ENCODE measurements around the gene ADD3. TPM values are rescaled to one million over a fixed set of nuclear protein-coding genes. Genes with fewer than 3 reads are reported as not detected.

The ADD3 gene
- total RNA-seq, 1 donor: 1,018 TPM

GRCh38 chr10:110174816-110175215 is 167.0 kb downstream of the ADD3 start:
- H3K27ac ChIP-seq (ENCODE audit: low read depth, low read length): no peak overlapping the region
- no peak overlapping the region for H3K4me2 ChIP-seq (ENCODE audit: insufficient read depth, low read length)
- H3K4me1 ChIP-seq (ENCODE audit: insufficient read depth, low read length): no peaks in the 10 kb centered on the region
- no peak overlapping the region for H3K4me3 ChIP-seq (ENCODE audit: insufficient read depth, low read length)
- H3K36me3 ChIP-seq (ENCODE audit: insufficient read depth, low read length): no peaks in the 10 kb centered on the region
- no peak for DNase-seq (ENCODE audit: insufficient read length, low spot score, missing footprints)
- no peaks in the 10 kb centered on the region for H4K20me1 ChIP-seq (ENCODE audit: insufficient read depth, low read length)
- no peak for TF ChIP-seq CTCF (IDR thresholded peaks at IDR 0.05; ENCODE audit: extremely low read depth, low read depth, low read length)
- H2AFZ ChIP-seq (ENCODE audit: low read length): no peak overlapping the region
- H3K9me3 ChIP-seq (ENCODE audit: low read depth, low read length): no peaks in the 10 kb centered on the region
- H3K27me3 ChIP-seq (ENCODE audit: insufficient read depth, low read length): peaks cover 15% of the 10 kb centered on the region
- no peaks in the 10 kb centered on the region for H3K79me2 ChIP-seq (ENCODE audit: insufficient read depth, low read length)

GRCh38 chr10:110175406-110175805 is 167.6 kb downstream of the ADD3 start:
- Histone ChIP-seq H3K27ac (ENCODE audit: low read depth, low read length) (no peak overlapping the region), H3K9me3 (ENCODE audit: low read depth, low read length) (no peaks in the 10 kb centered on the region), H3K79me2 (ENCODE audit: insufficient read depth, low read length) (no peaks in the 10 kb centered on the region), H3K4me1 (ENCODE audit: insufficient read depth, low read length) (no peaks in the 10 kb centered on the region), H3K4me2 (ENCODE audit: insufficient read depth, low read length) (no peak overlapping the region), H3K4me3 (ENCODE audit: insufficient read depth, low read length) (no peak overlapping the region), H4K20me1 (ENCODE audit: insufficient read depth, low read length) (no peaks in the 10 kb centered on the region), H3K27me3 (ENCODE audit: insufficient read depth, low read length) (peaks cover 10% of the 10 kb centered on the region), H3K36me3 (ENCODE audit: insufficient read depth, low read length) (no peaks in the 10 kb centered on the region), H2AFZ (ENCODE audit: low read length) (no peak overlapping the region)
- peak; percentile 85 for DNase-seq (ENCODE audit: insufficient read length, low spot score, missing footprints)
- TF ChIP-seq CTCF (IDR thresholded peaks at IDR 0.05; ENCODE audit: extremely low read depth, low read depth, low read length): no peak

GRCh38 chr10:110176141-110177030 is 168.6 kb downstream of the ADD3 start:
- H3K79me2 ChIP-seq (ENCODE audit: insufficient read depth, low read length): no peaks in the 10 kb centered on the region
- TF ChIP-seq CTCF (IDR thresholded peaks at IDR 0.05; ENCODE audit: extremely low read depth, low read depth, low read length): no peak
- H3K4me3 ChIP-seq (ENCODE audit: insufficient read depth, low read length): no peak overlapping the region
- H3K4me1 ChIP-seq (ENCODE audit: insufficient read depth, low read length): no peaks in the 10 kb centered on the region
- no peaks in the 10 kb centered on the region for H4K20me1 ChIP-seq (ENCODE audit: insufficient read depth, low read length)
- no peak overlapping the region for H2AFZ ChIP-seq (ENCODE audit: low read length)
- H3K4me2 ChIP-seq (ENCODE audit: insufficient read depth, low read length): no peak overlapping the region
- H3K9me3 ChIP-seq (ENCODE audit: low read depth, low read length): no peaks in the 10 kb centered on the region
- peaks cover under 1% of the 10 kb centered on the region for H3K27me3 ChIP-seq (ENCODE audit: insufficient read depth, low read length)
- no peak overlapping the region for H3K27ac ChIP-seq (ENCODE audit: low read depth, low read length)
- DNase-seq (ENCODE audit: insufficient read length, low spot score, missing footprints): no peak
- no peaks in the 10 kb centered on the region for H3K36me3 ChIP-seq (ENCODE audit: insufficient read depth, low read length)

GRCh38 chr10:110179220-110179619 is 171.4 kb downstream of the ADD3 start:
- Histone ChIP-seq H3K4me2 (ENCODE audit: insufficient read depth, low read length) (no peak overlapping the region), H3K9me3 (ENCODE audit: low read depth, low read length) (no peaks in the 10 kb centered on the region), H2AFZ (ENCODE audit: low read length) (no peak overlapping the region), H3K4me3 (ENCODE audit: insufficient read depth, low read length) (no peak overlapping the region), H3K27me3 (ENCODE audit: insufficient read depth, low read length) (no peaks in the 10 kb centered on the region), H3K36me3 (ENCODE audit: insufficient read depth, low read length) (no peaks in the 10 kb centered on the region), H4K20me1 (ENCODE audit: insufficient read depth, low read length) (no peaks in the 10 kb centered on the region), H3K27ac (ENCODE audit: low read depth, low read length) (no peak overlapping the region), H3K79me2 (ENCODE audit: insufficient read depth, low read length) (no peaks in the 10 kb centered on the region), H3K4me1 (ENCODE audit: insufficient read depth, low read length) (no peaks in the 10 kb centered on the region)
- no peak for DNase-seq (ENCODE audit: insufficient read length, low spot score, missing footprints)
- no peak for TF ChIP-seq CTCF (IDR thresholded peaks at IDR 0.05; ENCODE audit: extremely low read depth, low read depth, low read length)
